ENCODE results near the gene EDDM3A. TPM values are rescaled to one million over a fixed set of nuclear protein-coding genes. Genes with fewer than 3 reads are reported as not detected.
"Not testable (repeated sequence)": the region's sequence is repeated elsewhere in the genome, so short reads cannot be mapped to it uniquely, and the experiment has no call there.

EDDM3A gene
- total RNA-seq, 1 donor from 2014 or later, result not detected

DNA sequence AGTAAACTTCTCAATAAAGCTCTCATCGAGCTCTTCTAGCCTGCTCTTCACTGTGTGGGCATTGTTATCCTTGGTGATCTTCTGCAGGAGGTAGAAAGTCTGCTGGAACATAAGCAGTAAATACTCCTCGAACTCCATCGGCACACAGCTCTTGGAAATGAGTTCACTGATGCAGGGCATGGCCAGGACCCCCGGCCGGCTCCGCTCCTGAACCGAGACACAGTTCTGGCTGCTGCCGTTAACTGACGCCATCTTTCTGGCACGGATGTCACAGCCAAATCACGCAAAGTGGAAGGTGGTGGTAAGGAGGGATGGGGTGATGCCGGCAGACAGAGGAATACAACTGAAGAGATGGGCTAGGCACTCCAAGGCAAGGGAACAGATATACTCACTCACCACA lies 23.7 kb upstream of the EDDM3A start:
- DNase-seq (ENCODE audit: extremely low spot score, unreplicated experiment), result no peak

DNA sequence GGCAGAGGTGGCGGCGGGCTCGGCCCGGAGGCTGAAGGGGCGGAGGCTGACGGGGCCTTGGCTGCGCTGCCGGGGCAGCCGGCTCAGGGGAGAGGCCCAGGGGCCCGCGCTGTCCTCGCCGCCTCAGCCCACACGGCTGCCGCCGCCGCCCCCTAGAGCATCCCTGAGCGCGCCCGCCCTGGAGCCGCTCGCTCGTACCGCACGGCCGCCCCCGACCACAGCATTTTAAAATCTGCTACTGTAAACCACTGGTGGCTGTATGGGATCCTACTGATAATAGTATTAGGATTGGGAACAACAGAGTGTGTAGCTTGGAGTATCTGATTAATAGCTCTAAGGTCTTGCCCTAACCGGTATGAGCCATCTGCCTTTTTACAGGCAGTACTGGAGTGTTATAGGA lies 22.2 kb upstream of the EDDM3A start:
- Mint-ChIP-seq H3K4me3 (ENCODE audit: unreplicated experiment) (no peak overlapping the region), H3K36me3 (ENCODE audit: unreplicated experiment) (no peaks in the 10 kb centered on the region), H3K27ac (ENCODE audit: unreplicated experiment) (no peak overlapping the region), H3K27me3 (ENCODE audit: unreplicated experiment) (peaks cover 6% of the 10 kb centered on the region), H3K9me3 (ENCODE audit: unreplicated experiment) (no peaks in the 10 kb centered on the region), H3K4me1 (ENCODE audit: unreplicated experiment) (no peaks in the 10 kb centered on the region)
- TF ChIP-seq, protein P1, sequence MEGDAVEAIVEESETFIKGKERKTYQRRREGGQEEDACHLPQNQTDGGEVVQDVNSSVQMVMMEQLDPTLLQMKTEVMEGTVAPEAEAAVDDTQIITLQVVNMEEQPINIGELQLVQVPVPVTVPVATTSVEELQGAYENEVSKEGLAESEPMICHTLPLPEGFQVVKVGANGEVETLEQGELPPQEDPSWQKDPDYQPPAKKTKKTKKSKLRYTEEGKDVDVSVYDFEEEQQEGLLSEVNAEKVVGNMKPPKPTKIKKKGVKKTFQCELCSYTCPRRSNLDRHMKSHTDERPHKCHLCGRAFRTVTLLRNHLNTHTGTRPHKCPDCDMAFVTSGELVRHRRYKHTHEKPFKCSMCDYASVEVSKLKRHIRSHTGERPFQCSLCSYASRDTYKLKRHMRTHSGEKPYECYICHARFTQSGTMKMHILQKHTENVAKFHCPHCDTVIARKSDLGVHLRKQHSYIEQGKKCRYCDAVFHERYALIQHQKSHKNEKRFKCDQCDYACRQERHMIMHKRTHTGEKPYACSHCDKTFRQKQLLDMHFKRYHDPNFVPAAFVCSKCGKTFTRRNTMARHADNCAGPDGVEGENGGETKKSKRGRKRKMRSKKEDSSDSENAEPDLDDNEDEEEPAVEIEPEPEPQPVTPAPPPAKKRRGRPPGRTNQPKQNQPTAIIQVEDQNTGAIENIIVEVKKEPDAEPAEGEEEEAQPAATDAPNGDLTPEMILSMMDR (IDR thresholded peaks at IDR 0.05), result no peak
- no peak for DNase-seq (ENCODE audit: extremely low spot score, unreplicated experiment)

More for the DNA sequence above, 23.7 kb upstream of the EDDM3A start:
- H3K36me3 Mint-ChIP-seq (ENCODE audit: unreplicated experiment), result no peaks in the 10 kb centered on the region
- no peaks in the 10 kb centered on the region for H3K4me1 Mint-ChIP-seq (ENCODE audit: unreplicated experiment)
- no peak overlapping the region for H3K27ac Mint-ChIP-seq (ENCODE audit: unreplicated experiment)
- H3K9me3 Mint-ChIP-seq (ENCODE audit: unreplicated experiment), result no peaks in the 10 kb centered on the region
- H3K4me3 Mint-ChIP-seq (ENCODE audit: unreplicated experiment), result no peak overlapping the region
- H3K27me3 Mint-ChIP-seq (ENCODE audit: unreplicated experiment), result peaks cover 2% of the 10 kb centered on the region
- TF ChIP-seq, protein P1 (IDR thresholded peaks at IDR 0.05), result no peak

DNA sequence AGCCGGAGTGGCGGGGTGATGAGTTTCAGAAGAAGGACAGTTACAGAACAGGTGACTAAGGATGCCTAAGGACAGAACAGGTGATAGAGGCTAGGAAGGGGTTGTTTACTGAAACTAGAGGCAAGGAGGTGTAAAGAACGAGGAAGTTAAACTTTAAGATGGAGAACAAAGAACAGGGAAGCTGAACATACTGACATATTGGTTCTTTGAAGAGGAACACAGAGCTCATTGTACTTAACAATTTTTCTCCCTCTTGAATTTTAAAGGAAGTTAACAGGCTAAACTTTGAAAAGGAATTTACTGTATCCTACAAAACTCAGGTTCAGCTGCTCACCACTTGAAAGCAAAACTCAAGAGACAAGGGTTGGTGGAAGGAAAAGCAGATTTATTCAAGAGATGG lies 19.6 kb upstream of the EDDM3A start:
- H3K4me3 Mint-ChIP-seq (ENCODE audit: unreplicated experiment); H3K27ac Mint-ChIP-seq (ENCODE audit: unreplicated experiment); H3K27me3 Mint-ChIP-seq (ENCODE audit: unreplicated experiment); H3K36me3 Mint-ChIP-seq (ENCODE audit: unreplicated experiment); DNase-seq (ENCODE audit: extremely low spot score, unreplicated experiment); H3K4me1 Mint-ChIP-seq (ENCODE audit: unreplicated experiment); H3K9me3 Mint-ChIP-seq (ENCODE audit: unreplicated experiment): not testable (repeated sequence)

DNA sequence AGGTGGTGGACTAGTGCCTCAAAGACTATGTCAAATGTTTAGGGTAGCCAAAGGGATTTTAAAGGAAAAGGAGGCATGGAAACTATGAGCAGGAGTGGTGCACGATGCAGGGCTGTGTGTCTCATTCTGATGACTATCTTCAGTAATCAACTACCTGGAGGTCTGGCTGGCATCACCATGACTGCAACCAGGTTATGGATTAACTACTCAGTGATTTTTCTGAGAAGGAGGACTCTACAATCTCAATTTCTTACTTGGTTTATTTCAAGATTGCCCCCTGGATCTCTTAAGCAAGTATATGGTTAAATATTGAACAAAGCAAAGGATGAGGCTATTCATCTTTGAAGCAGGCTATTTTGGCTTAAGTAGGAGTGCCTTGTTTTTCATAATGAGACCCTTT lies 19.2 kb upstream of the EDDM3A start:
- Mint-ChIP-seq H3K9me3 (ENCODE audit: unreplicated experiment) (no peaks in the 10 kb centered on the region), H3K27ac (ENCODE audit: unreplicated experiment) (no peak overlapping the region), H3K36me3 (ENCODE audit: unreplicated experiment) (no peaks in the 10 kb centered on the region)

DNA sequence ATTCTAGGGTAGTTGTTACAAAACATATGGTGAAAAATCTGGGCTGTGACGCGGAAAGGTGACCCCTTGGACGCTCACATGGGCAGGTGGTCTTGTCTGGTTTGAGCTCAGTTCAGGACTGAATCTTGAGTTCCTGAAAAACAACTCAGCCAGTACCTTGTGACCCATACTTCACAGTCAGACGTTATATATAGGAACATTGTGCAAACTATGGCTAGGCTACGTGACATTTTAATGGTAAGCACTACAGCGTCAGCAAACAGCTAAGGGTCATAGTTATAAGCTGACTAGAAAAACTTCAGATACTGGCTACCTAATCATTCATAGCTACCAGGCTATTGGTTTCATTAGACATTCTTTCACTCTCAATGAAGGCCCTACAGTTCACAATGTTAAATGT lies 14.8 kb upstream of the EDDM3A start:
- Mint-ChIP-seq H3K36me3 (ENCODE audit: unreplicated experiment) (no peaks in the 10 kb centered on the region), H3K27me3 (ENCODE audit: unreplicated experiment) (peaks cover 4% of the 10 kb centered on the region), H3K27ac (ENCODE audit: unreplicated experiment) (no peak overlapping the region), H3K4me3 (ENCODE audit: unreplicated experiment) (no peak overlapping the region), H3K9me3 (ENCODE audit: unreplicated experiment) (no peaks in the 10 kb centered on the region), H3K4me1 (ENCODE audit: unreplicated experiment) (no peaks in the 10 kb centered on the region)
- TF ChIP-seq, protein P1 (IDR thresholded peaks at IDR 0.05), result no peak
- DNase-seq (ENCODE audit: extremely low spot score, unreplicated experiment), result no peak

More for the DNA sequence above, 19.2 kb upstream of the EDDM3A start:
- Mint-ChIP-seq H3K4me1 (ENCODE audit: unreplicated experiment) (no peaks in the 10 kb centered on the region), H3K4me3 (ENCODE audit: unreplicated experiment) (no peak overlapping the region), H3K27me3 (ENCODE audit: unreplicated experiment) (peaks cover 4% of the 10 kb centered on the region)
- DNase-seq (ENCODE audit: extremely low spot score, unreplicated experiment), result no peak
- TF ChIP-seq, protein P1 (IDR thresholded peaks at IDR 0.05), result no peak

DNA sequence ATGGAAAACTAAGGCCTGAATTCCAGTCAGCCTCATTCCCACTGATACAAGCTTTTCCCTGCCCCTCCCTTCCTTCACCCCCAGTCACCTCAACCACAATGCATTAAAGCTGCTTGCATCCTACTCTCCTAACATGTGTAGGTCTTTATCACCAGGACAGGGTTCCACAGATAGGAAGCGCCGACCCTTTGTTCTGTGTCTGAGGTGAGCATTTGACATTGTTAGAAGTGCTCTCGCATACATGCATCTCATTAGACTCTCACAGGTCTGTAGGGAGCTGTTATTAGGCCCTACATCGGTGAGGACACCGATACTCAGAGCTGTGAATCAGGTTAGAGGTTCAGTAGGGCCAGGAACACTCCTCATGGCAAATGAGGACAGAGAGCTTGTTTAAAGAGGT lies 13.2 kb upstream of the EDDM3A start:
- Mint-ChIP-seq H3K27me3 (ENCODE audit: unreplicated experiment) (peaks cover 2% of the 10 kb centered on the region), H3K27ac (ENCODE audit: unreplicated experiment) (no peak overlapping the region), H3K4me1 (ENCODE audit: unreplicated experiment) (no peaks in the 10 kb centered on the region), H3K4me3 (ENCODE audit: unreplicated experiment) (no peak overlapping the region), H3K9me3 (ENCODE audit: unreplicated experiment) (no peaks in the 10 kb centered on the region), H3K36me3 (ENCODE audit: unreplicated experiment) (no peaks in the 10 kb centered on the region)
- TF ChIP-seq, protein P1 (IDR thresholded peaks at IDR 0.05), result no peak
- no peak for DNase-seq (ENCODE audit: extremely low spot score, unreplicated experiment)
